GM18951 (cell line): ENCODE data around the gene EPHB2.

Experiments used
- POLR2A ChIP-seq: IDR thresholded peaks from 4 replicates; pipeline ENCODE4 v1.6.1; 2011; ENCODE audit warnings: mild to moderate bottlenecking; ENCODE audit not compliant: insufficient read length, insufficient read depth; ENCODE audit errors: extremely low read depth
- in situ Hi-C: fragments of 300-500 bp; cut with MboI; formaldehyde crosslinking; loops from one replicate; pipeline ENCODE4 v1.12.0; 2022; ENCODE audit warnings: low sequenced_read_pairs, mixed read lengths, inconsistent platforms; ENCODE audit not compliant: unreplicated experiment

EPHB2 gene

GRCh38 chr1:22721122-22721873 lies 10.7 kb downstream of the EPHB2 start:
- in situ Hi-C loops: no loop called here
- no peak for TF ChIP-seq POLR2A

- in situ Hi-C loops: no loop called here
These were observed 12.4 kb downstream of the EPHB2 start for GRCh38 chr1:22722901-22723550.

GRCh38 chr1:22727873-22728272 lies 17.2 kb downstream of the EPHB2 start:
- in situ Hi-C loops: no loop called here

More at GRCh38 chr1:22722901-22723550, 12.4 kb downstream of the EPHB2 start:
- TF ChIP-seq POLR2A: no peak

GRCh38 chr1:22728751-22729399 lies 18.2 kb downstream of the EPHB2 start:
- no peak for TF ChIP-seq POLR2A
- in situ Hi-C loops: no loop called here

More at GRCh38 chr1:22727873-22728272, 17.2 kb downstream of the EPHB2 start:
- TF ChIP-seq POLR2A: no peak

GRCh38 chr1:22729400-22729773 lies 18.7 kb downstream of the EPHB2 start:
- in situ Hi-C loops: no loop called here
- TF ChIP-seq POLR2A: no peak

GRCh38 chr1:22729912-22730311 lies 19.3 kb downstream of the EPHB2 start:
- TF ChIP-seq POLR2A: no peak
- in situ Hi-C loops: no loop called here

GRCh38 chr1:22731924-22732720 lies 21.5 kb downstream of the EPHB2 start:
- in situ Hi-C loops: no loop called here
- TF ChIP-seq POLR2A: no peak

GRCh38 chr1:22733643-22734042 lies 23.0 kb downstream of the EPHB2 start:
- TF ChIP-seq POLR2A: no peak
- in situ Hi-C loops: no loop called here

GRCh38 chr1:22736501-22737080 lies 26.0 kb downstream of the EPHB2 start:
- TF ChIP-seq POLR2A: no peak
- in situ Hi-C loops: no loop called here

GRCh38 chr1:22737374-22738068 lies 26.9 kb downstream of the EPHB2 start:
- in situ Hi-C loops: no loop called here
- TF ChIP-seq POLR2A: no peak

- TF ChIP-seq POLR2A: no peak
- in situ Hi-C loops: no loop called here
These were observed 27.4 kb downstream of the EPHB2 start for GRCh38 chr1:22738069-22738435.

GRCh38 chr1:22738522-22738921 lies 27.9 kb downstream of the EPHB2 start:
- in situ Hi-C loops: no loop called here
- no peak for TF ChIP-seq POLR2A
